T-helper 2 cell treated with Interferon-gamma antibody and Interleukin-4, amounts not matched to agents 100 ng/mL and 5 ng/mL, for 36 hours (primary cell): ENCODE measurements around the gene UBE2L3. TPM values are rescaled to one million over a fixed set of nuclear protein-coding genes. Genes with fewer than 3 reads are reported as not detected.

Experiments used
- intact Hi-C: fragments of 100-400 bp; cut with micrococcal nuclease; formaldehyde crosslinking; loops from one replicate; pipeline ENCODE4 v1.15.1; 2023
- total RNA-seq: library from RNA; stranded (reverse); gene quantifications from 2 replicates; pipeline ENCODE4 v1.2.3, GENCODE V29; 2022

Gene UBE2L3
- total RNA-seq, 1 donor from 2014 or later, result 62.7 TPM

DNA sequence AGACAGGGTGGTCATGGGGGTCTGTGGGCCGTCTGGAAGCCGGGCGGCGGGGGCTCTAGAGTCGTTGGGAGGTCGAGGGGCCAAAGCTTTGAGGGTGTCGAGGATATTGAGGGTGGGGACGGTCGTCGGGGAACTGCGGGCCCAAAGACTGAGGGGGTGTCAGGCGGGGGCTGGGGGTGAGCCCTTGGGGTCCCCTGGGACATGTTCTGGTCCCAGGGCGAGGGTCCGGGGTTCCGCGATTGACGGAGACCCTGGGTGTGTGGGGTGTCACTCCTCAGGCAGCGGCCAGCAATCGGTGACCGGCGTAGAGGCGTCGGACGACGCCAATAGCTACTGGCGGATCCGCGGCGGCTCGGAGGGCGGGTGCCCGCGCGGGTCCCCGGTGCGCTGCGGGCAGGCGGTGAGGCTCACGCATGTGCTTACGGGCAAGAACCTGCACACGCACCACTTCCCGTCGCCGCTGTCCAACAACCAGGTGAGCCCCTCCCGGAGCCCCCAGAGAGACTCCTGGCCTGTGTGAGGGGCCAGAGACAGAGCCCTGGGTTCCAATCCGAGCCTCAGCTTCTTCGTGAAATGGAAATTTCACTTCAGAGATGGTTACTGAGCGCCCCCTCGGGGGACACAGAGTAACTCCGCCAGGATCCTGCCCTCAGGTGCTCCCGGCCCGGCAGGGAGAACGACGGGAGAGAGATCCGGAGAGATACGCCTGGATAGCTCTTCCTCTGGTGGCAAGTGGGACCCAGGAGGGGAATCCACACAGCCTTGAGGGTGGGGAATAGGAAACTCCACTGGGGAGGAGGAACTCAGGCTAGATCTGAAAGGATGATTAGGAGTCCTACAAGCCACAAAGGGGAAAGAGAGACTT, 75.3 kb downstream of the UBE2L3 start:
- intact Hi-C loops, result loop anchor here (1.0 to 10.0 kb wide), 5 partner anchors 8 to 638 kb away; partner anchors contain the start of genes THAP7, YDJC and YPEL1

DNA sequence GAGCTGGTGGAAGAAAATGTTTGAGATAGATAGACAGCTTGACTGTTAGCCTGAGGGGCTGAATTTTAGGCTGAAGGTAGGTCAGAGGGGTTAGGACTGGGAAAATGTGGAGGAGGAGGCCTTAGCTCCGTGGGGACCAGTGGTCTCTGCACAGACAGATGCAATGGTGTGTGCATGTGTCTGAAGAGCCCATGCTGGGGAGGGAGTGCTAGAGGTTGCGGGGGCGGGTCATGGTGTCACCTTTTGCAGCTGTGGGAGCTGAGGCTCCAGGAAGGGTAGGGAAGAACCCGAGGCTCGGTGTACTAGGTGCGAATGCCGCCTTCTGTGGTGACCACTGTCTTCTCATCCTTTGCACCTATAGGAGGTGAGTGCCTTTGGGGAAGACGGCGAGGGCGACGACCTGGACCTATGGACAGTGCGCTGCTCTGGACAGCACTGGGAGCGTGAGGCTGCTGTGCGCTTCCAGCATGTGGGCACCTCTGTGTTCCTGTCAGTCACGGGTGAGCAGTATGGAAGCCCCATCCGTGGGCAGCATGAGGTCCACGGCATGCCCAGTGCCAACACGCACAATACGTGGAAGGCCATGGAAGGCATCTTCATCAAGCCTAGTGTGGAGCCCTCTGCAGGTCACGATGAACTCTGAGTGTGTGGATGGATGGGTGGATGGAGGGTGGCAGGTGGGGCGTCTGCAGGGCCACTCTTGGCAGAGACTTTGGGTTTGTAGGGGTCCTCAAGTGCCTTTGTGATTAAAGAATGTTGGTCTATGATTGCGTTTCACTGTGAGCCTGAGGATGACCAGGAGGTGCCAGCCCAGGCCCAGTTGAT, 76.2 kb downstream of the UBE2L3 start:
- intact Hi-C loops, result loop anchor here (2.0 to 10.0 kb wide), 3 partner anchors 75 to 639 kb away; partner anchors contain the start of genes THAP7 and YPEL1

DNA sequence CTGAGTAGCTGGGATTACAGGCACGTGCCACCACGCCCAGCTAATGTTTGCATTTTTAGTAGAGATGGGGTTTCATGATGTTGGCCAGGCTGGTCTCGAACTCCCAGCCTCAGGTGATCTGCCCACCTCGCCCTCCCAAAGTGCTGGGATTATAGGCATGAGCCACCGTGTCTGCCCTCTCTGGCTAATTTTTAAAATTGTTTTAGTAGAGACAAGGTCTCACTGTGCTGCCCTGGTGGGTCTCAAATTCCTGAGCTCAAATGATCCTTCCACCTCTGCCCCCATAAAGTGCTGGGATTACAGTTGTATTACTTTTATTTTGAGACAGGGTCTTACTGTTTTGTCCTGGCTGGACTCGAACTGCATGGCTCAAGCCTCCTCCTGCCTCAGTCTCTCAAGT, 78.0 kb downstream of the UBE2L3 start:
- intact Hi-C loops, result loop anchor here (10.0 kb wide), 1 partner anchor 641 kb away; the partner anchor contains the start of gene THAP7

DNA sequence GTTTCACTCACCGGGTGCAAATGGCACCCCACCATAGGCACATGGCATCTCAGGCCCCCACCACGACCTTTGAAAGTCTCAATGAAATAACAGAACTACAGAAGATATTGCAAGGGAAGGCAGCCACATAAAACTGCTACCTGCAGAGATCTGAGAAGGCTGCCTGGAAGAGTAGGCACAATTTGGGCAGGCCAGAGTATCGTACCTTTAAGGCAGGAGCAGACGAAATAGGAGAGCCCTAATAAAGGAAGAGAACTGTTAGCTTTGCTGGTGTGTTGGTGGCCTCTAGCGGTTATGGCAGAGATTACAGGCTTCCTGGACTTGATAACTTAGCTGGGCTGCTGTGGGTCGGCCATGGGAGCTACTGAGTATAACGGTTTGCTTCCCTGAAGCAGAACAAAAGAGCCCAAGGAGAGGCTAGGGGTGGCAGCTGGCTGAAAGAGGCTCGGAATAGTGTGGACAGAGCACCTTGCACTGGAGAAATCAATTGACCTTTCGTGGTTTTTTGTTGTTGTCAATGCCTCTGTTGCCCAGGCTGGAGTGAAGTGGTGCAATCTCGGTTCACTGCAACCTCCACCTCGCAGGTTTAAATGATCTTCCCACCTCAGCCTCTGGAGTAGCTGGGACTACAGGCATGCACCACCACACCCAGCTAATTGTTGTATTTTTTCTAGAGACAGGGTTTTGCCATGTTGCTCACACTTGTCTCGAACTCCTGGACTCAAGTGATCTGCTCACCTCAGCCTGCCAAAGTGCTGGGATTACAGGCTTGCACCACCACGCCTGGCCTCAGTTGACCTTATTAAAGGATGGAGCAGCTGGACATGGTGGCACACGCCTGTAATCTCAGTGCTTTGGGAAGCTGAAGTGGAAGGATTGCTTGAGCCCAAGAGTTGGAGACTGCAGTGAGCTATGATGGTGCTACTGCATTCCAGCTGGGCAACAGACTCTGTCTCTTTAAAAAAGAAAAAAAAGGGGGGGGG, 79.4 kb downstream of the UBE2L3 start:
- intact Hi-C loops, result loop anchor here (10.0 kb wide), 1 partner anchor 642 kb away; the partner anchor contains the start of gene THAP7

DNA sequence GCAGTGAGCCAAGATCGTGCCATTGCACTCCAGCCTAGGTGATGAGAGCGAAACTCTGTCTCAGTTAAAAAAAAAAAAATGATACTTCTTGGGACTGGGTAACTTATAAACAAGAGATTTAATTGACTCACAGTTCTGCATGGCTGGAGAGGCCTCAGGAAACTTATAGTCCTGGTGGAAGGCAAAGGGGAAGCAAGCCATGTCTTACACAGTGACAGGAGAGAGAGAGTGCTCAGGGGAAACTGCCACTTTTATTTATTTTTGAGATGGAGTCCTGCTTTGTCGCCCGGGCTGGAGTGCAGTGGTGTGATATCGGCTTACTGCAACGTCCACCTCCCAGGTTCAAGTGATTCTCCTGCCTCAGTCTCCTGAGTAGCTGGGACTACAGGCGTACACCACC, 82.8 kb downstream of the UBE2L3 start:
- intact Hi-C loops, result no loop called here

DNA sequence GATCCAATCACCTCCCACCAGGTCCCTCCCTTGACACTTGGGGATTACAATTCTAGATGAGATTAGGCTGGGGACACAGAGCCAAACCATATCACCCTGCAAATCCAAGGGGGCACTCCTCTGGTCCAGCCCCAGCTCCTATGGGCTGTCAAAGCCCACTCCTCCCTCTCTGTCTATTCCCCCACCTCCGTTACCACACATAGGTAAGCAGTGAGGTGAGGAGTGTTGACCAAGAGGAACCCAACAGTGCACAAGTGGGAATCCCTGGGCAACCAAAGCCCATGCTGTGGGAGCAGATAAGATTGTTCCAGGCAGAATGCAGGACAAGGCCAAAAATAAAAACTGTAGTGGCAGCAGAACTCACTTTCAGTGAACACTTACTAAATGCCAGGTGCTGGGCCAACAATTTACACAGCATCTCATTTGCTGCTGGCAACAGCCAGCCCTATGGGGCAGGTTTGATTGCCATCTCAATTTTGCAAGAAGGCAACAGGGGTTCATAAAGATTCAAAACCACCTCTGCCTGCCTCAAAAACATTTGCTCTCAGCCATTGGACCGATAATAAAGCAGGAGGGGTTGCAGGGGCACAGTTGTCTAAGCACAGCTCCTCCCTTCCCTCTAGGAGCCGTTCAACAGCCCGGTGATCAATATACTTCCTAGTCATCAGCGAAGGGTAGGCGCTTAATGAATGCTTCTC, 83.5 kb downstream of the UBE2L3 start:
- intact Hi-C loops, result loop anchor here (1.0 kb wide), 1 partner anchor 9 kb away; the partner anchor contains the start of gene SDF2L1

DNA sequence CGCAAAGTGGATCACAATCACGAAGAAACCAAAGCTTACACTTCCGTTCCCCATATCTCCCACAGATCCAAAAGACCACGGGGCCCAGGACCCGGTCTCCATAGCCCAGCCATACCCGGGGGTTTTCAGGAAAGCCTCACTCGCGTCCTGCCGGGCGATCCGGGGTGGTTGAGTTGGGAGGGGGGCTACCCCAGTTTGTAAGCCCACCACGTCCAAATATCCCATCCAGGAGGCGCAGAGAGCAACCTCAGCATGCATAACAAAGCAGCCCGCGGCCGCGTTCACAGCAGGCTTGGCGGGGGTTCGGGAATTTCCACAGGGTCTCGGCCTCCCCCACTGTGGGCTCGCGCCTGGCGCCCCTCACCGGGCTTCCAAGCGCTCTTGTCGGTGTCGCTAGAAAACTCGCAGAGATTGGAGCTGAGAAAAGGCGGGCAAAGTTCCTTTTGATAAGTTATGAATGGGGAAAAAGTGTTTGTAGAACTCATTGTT, 84.1 kb downstream of the UBE2L3 start:
- intact Hi-C loops, result loop anchor here (1.0 kb wide), 1 partner anchor 9 kb away; the partner anchor contains the start of gene SDF2L1

DNA sequence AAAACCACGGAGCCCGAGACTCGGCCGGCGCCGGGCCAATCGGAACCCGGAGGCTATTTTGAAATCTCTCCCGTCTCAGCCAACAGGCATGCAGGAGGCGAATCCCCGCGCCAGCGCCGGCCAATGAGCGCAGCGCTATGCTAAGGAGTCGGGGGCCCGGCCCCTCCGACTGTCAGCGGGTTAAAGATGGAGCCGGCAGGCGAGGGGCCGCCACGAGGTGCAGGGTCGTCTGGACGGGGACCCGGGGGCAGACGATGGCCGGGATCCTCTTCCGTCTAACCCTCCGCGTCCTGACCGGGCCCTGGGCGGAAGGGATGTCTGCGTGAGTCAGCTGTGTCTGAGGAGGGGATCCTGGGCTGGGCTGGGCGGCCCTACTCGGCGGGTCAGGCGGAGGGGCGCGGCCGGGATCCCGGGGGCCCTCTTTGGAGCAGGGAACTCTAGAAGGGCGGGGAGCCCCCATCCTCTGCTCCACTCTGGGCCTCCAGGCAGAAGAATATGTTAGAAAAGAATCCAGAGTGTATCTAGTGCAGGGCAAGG, 84.6 kb downstream of the UBE2L3 start:
- intact Hi-C loops, result no loop called here

DNA sequence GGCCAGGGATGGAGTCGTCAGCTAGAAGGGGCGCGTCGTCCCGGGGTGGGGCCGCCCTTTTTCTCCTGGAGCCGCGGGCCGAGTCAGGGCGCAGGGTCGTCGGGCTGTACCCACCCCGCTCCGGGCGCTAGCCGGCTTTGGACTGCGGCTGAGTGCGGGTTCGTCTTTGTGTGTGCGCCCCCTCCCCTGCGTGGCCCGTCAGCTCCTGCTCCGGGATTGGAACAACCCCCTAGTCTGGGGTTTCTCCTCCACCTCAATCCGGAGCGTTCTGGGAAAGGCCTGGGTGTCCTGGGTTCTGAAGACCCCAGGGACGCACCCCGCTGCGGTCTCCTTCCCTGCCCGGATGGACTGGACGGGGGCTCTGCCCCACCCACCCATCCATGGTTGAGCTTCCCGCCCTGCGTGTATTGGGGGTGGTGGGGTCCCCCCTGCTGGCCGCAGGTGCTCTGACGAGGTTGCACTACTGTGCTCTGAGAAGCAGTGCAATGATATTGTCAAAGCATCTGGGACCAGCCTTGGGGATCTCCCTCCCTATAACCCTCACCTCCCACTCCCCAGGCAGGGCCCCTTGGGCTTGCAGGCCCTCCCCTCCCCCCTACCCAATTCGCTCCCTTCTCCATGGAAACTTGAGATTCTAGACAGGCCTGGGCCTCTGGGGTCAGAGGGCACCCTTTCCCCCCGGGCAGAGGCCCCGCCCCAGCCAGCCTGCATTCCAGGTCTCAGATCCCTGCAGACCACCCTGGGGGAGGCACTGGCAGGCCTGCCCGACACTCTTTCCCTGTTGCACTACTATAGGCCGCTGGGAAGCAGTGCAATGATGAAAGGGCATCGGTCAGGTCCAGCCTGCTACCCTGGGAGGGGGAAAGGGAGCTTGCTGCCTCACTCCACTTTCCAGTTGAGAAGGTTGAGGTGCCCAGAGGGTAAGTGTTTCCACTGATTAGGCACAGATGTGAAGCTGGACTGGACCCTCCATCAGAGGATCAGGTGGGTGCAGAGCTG, 85.3 kb downstream of the UBE2L3 start:
- intact Hi-C loops, result no loop called here

DNA sequence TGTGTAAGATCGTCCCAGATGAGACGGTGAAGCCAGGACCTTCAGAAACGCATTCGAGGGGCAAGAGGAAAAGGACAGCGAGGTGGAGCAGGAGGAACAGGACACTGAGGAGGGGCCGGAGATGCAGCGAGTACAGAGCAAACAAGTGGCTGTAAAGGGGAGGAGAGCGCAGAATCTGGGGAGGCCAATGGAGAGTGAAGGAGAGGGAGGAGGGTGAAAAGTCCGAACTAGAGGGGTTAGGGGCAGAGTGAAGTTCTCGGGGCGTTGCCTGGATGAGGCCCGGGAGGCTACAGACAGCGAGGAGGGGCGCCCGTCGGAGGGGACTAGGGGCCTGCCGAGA, 89.5 kb downstream of the UBE2L3 start:
- intact Hi-C loops, result loop anchor here (1.0 kb wide), 2 partner anchors 9 to 78 kb away; partner anchors contain the start of genes PPIL2 and YPEL1

DNA sequence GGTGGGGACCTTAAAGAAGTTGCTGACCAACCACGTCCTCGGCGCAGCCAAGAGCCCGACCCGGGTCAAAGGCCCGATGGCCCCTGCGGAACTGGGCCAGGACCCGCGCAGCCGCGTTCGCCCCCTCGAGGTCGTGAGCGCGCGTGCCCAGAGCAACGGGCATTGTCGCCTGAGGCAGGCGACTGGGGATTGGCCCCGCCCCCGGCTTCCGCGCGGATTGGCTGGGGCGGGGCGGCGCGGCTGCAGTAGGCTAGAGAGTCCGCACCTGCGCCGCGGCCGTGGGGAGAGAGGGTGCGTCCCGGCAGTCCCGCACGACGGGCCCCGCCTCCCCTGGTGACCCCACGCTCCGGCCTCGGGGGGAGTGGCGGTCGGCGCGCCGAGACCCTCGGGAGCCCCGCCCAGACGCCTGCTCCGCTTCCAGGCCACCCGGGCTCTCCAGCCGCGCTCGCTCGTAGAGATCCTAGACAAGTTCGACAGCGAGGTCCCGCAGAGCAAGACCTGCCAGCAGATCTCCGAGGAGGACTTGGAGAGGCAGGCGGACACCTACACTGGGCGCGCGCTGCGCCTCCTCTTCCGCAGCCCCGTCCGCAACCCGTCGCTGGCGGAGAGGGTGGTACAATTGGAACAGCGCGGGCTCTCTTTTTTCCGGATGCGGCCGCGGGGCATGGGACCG, 90.0 kb downstream of the UBE2L3 start:
- intact Hi-C loops, result loop anchor here (1.0 kb wide), 2 partner anchors 9 to 78 kb away; partner anchors contain the start of genes PPIL2 and YPEL1

DNA sequence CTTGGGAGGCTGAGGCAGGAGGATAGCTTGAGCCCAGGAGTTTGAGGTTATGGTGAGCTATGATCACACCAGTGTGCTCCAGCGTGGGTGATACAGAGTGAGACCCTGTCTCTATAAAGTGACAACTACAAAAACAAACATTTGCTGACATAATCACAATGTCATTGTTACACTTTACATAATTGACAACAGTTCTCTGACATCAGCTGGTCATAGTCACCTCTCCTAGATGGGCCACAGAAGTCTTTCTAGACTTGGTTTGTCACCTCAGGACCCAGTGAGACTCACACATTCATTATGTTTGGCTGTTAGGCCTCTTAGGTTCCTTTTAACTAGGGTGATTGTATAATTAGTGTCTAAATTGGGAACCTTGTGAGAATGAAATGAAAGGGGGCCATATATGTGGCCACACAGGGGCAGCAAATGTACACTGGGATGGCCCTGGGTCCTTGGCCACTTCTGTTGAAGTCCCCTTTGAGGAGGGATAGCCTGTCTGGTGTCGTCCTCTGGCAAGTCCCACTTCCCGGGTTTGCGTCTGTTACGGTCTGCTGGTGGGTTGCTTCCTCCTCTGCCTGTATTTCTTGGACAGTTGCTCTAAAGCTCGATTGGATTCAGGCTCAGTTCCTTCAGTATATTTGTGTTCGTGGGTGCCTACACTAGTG, 92.5 kb downstream of the UBE2L3 start:
- intact Hi-C loops, result no loop called here

DNA sequence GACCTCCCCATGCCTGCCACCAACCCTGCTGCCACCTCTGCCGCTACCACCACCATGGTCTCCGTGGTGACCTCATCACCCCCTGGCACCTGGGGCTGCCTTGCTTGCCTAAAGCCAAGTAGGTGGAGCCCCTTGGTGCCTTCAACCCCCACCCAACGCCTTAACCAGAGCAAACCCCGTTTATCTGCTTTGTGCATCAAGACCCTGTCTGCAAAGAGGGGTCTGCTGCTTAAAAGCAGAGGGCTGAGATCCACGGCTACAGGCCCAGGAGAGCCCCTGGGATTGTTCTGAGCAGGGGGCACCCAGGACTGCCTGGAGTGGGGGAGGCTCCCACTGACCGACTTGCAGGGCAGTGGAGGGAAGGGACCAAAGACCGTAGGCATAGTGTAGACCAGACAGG, 93.4 kb downstream of the UBE2L3 start:
- intact Hi-C loops, result no loop called here

DNA sequence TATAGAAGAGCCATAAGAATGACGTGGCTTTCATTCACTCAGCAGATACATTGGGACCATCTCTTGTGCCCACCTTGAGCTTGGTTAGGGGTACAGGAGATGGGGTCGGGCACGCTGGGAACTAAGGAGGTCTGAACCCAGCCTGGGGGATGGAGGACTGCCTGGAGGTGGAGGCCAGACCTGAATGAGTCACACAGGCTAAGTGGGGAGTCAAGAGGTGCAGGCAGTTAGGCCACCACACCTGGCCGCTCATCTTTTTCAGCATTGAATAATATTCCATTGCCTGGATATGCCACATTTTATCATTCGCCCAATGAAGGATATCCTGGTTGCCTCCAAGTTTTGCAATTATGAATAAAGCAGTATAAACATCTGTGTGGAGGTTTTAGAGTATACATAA, 94.5 kb downstream of the UBE2L3 start:
- intact Hi-C loops, result no loop called here

DNA sequence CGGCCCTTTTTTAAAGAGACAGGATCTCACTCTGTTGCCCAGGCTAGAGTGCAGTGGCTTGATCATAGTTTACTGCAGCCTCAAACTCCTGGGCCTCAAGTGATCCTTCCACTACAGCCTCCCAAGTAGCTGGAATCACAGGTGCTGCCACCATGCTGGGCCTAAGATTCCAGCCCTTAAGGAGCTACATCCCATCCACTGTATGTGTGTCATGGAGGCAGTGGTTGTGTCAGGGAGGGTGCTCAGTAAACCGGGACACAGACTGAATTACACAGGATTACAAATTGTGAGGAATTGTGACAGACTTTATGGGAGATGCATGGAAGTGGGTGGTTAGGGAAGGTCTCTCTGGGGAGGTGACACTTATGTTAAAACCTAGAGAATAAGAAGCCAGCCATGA, 96.2 kb downstream of the UBE2L3 start:
- intact Hi-C loops, result no loop called here

DNA sequence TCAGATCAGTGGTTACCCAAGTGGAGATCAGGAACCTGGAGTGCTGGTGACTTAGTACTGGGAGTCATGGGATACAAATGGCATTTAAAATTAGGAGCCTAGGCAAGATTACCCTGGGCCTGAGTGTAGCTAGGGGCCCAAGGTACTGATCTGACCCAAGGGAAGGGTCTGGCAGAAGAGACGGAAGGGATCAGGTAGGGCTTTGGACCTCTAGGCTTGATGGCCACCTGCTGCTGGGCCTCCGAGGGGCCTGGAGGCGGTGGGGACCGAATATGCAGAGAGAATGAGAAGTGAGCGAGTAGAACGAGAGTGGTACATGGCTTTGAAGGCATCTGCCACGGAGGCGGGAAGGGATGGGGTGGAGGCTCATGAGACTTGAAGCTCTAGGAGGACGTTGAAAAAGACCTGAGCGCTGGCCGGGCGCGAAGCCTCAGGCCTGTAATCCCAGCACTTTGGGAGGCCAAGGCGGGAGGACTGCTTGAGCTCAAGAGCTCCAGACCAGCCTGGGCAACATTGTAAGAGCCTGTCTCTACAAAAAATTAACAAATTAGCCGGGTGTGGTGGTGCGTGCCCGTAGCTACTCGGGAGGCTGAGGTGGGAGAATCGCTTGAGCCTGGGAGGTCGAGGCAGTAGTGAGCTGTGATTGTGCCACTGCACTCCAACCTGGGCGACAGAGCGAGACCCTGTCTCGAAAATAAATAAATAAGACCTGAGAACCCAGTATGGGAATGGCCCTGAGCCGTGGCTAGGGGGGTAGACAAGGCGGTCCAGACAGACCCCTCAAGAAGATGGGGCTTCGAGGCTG, 97.7 kb downstream of the UBE2L3 start:
- intact Hi-C loops, result no loop called here
